Lower leg skin (tissue), 4 donors: ENCODE results near the gene SNRPA. TPM values are rescaled to one million over a fixed set of nuclear protein-coding genes. Genes with fewer than 3 reads are reported as not detected.

ENCODE experiments used
- DNase-seq, 2 donors: peaks; one replicate each; pipeline ENCODE4 v3.0.0-alpha.2; 2019; ENCODE audit warnings: low spot score in 2 of 2
- H3K4me3 ChIP-seq: fragments of 200-600 bp; sonication (generic); 2 replicates; pipeline ENCODE4 v1.5.1; 2017; ENCODE audit warnings: mild to moderate bottlenecking, low read depth; ENCODE audit not compliant: poor library complexity, severe bottlenecking
- CTCF ChIP-seq, 3 donors: fragments of 450-650 bp; IDR thresholded peaks; one replicate each; pipeline ENCODE4 v1.5.1; 2016; ENCODE audit warnings: antibody characterized with exemption in 3 of 3, mild to moderate bottlenecking in 3 of 3, moderate library complexity in 2 of 3
- POLR2A ChIP-seq, 2 donors: fragments of 450-650 bp; IDR thresholded peaks; one replicate each; pipeline ENCODE4 v1.6.1; 2016 to 2017; ENCODE audit warnings: antibody characterized with exemption in 2 of 2, mild to moderate bottlenecking in 1 of 2, moderate library complexity in 1 of 2
- WGBS, 2 donors: methylation state at CpG; one replicate each; pipeline ENCODE4 v1.1.5; 2018; 5-methylcytosine and 5-hydroxymethylcytosine counted together
- intact Hi-C: fragments of 100-400 bp; cut with DNase I; formaldehyde crosslinking; loops from one replicate; pipeline ENCODE4 v1.15.0; 2023; ENCODE audit warnings: low total_unique reads
- total RNA-seq, 4 donors: library from RNA; depleted of rRNA; stranded (reverse); fragments of >200 nt; gene quantifications; one replicate each; pipeline ENCODE4 v1.1.0, GENCODE V29; 2016

Gene SNRPA
- total RNA-seq, 4 donors from 2014 or later, result 18.0 to 52.4 (median 44.9) TPM

GRCh38 chr19:40804783-40805242 is 53.8 kb downstream of the SNRPA start:
- DNase-seq, result no peak
- intact Hi-C loops, result loop anchor here (5.0 kb wide), 1 partner anchor 143 kb away; no protein-coding TSS in a partner anchor
- no peak overlapping the region for H3K4me3 ChIP-seq
- TF ChIP-seq POLR2A (IDR thresholded peaks at IDR 0.05), result no peak
- TF ChIP-seq CTCF (IDR thresholded peaks at IDR 0.05), result no peak
- 49 to 59% methylated on average over 7 of the region's 7 CpGs for WGBS, 2 donors

DNA sequence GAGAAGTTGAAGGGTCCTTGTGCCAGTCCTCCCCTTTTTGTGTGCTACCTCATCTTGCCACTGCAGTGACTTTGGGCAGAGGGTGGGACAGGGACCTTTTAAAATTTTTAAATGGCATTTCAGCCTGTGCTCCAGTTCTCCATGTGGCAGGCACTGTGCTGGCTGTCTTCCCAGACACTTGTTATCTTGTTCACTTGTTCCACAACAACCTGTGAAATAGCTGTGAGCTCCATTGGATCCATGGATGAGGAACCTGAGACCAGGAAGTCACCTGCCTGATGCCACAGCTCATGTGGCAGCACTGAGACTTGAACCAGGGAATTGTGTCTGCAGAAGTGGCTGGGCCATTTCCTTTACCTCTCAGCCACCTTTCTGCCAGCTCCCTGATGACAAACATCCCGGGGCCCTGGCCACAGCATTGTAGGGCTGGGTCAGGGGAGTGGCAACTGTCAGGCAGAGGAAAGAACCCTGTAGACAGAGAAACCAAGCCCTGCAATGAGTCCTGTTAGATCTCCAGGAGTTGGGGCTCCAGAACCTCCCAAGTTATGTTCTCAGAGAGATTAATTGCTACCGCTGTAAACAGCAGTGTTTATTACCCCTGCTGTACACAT is 54.4 kb downstream of the SNRPA start:
- intact Hi-C loops, result loop anchor here (5.0 kb wide), 1 partner anchor 143 kb away; no protein-coding TSS in a partner anchor
- H3K4me3 ChIP-seq, result no peak overlapping the region
- no peak for DNase-seq
- WGBS, 2 donors, result 43 to 67% methylated on average over 2 of the region's 2 CpGs
- no peak for TF ChIP-seq CTCF (IDR thresholded peaks at IDR 0.05)
- TF ChIP-seq POLR2A (IDR thresholded peaks at IDR 0.05), result no peak

DNA sequence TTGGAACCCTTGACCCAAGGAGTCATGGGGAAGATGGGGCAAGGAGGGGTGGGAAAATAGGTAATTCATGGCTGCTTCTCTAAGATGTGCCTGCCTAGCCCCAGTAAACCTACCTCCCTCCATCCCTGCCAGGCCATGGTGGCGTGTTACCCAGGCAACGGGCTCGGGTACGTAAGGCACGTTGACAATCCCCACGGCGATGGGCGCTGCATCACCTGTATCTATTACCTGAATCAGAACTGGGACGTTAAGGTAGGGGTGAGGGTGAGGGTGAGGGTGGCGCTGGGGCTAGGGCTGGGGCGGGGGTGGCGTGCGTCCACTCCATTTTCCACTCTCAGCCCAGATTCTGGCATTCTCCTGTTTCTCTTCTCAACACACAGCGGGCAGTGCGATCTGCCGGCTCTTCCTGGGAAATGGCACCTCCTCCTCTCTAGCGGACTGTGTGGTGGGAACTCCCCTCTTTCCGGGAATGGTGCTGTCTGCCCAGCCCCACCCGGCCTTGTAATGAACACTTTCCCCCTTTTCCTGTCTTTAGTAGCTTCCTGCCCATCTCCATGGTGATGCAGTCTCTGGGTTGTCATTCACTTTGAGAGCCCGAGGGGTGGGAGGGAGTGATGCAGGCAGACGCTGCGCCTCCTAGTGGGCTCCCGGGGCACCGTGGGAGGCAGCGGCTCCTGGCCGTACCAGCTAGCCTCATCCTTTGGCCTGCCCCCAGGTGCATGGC is 55.6 kb downstream of the SNRPA start:
- TF ChIP-seq POLR2A (IDR thresholded peaks at IDR 0.05) (no peak), CTCF (IDR thresholded peaks at IDR 0.05) (peak in 1 of 3 donors; percentile 46)
- intact Hi-C loops, result loop anchor here (5.0 kb wide), 1 partner anchor 144 kb away; no protein-coding TSS in a partner anchor
- H3K4me3 ChIP-seq, result no peak overlapping the region
- WGBS, 2 donors, result 12% methylated on average over 24 to 26 of the region's 26 CpGs
- peak; percentile 87 to 96 for DNase-seq

GRCh38 chr19:40807147-40808020 is 56.4 kb downstream of the SNRPA start:
- DNase-seq, result no peak
- TF ChIP-seq POLR2A (IDR thresholded peaks at IDR 0.05), result no peak
- no peak overlapping the region for H3K4me3 ChIP-seq
- intact Hi-C loops, result loop anchor here (5.0 kb wide), 1 partner anchor 145 kb away; no protein-coding TSS in a partner anchor
- 61 to 63% methylated on average over 18 of the region's 18 CpGs for WGBS, 2 donors

DNA sequence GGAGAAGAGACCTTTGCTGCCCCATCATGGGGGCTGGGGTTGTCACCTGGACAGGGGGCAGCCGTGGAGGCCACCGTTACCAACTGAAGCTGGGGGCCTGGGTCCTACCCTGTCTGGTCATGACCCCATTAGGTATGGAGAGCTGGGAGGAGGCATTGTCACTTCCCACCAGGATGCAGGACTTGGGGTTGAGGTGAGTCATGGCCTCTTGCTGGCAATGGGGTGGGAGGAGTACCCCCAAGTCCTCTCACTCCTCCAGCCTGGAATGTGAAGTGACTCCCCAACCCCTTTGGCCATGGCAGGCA is 57.0 kb downstream of the SNRPA start:
- intact Hi-C loops, result loop anchor here (5.0 kb wide), 1 partner anchor 146 kb away; no protein-coding TSS in a partner anchor
- WGBS, 2 donors, result 91 to 100% methylated on average over 2 of the region's 2 CpGs
- DNase-seq, result no peak
- TF ChIP-seq POLR2A (IDR thresholded peaks at IDR 0.05) (no peak), CTCF (IDR thresholded peaks at IDR 0.05) (no peak)
- no peak overlapping the region for H3K4me3 ChIP-seq
